A549 treated with CpdA at 1 μM for 4 hours (cell line): ENCODE measurements around the gene RARG. TPM values are rescaled to one million over a fixed set of nuclear protein-coding genes. Genes with fewer than 3 reads are reported as not detected.

ENCODE experiments used
- total RNA-seq: library from RNA; stranded (reverse); fragments of 200-300 nt; extraction: Qiagen RNA extraction; gene quantifications from 5 replicates; pipeline ENCODE4 v1.2.3, GENCODE V29; 2022; ENCODE audit warnings: low read depth

RARG gene
- 25.8 to 32.8 TPM (median 30.4 TPM) in 5 replicates for total RNA-seq

DNA sequence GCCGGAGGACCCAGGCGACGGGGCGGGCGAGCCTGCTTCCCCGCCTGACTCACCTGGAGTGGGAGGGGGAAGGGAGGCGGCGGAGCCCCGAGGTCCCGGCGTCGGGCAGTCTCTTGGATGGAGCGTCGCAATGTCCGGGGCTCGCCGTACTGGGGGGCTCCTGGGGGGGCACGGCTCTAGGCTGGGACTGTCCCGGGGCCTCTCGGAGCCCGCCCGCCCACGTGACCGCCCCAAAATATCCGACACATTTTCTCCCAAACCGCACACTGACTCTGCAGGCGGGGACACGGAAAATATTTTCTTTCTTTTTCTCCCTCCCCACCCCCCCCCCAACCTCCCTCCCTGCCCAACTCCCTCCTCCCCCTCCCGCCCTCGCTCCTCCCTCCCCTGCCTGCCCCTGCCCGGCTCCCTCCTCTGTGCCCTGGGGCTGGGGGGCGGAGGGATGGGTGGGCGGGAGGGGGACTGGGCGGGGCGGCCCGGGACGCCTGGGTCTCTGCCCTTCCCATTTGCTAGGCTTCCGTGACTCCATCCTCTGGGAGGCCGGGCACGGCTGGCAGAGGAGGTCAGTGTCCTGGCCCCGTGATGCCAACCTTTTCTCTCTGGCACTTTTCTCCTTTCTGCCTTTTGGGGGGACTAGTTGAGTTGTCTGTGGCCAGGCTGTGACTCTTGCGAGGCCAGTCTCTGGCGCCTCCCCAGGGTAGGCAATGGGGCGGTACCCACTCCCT, at the start of gene RARG:
Gene RARG, minus strand, starts transcription at position 289 of the 725 bp plus-strand sequence. CDS start 4,664 bp downstream, outside the sequence.

DNA sequence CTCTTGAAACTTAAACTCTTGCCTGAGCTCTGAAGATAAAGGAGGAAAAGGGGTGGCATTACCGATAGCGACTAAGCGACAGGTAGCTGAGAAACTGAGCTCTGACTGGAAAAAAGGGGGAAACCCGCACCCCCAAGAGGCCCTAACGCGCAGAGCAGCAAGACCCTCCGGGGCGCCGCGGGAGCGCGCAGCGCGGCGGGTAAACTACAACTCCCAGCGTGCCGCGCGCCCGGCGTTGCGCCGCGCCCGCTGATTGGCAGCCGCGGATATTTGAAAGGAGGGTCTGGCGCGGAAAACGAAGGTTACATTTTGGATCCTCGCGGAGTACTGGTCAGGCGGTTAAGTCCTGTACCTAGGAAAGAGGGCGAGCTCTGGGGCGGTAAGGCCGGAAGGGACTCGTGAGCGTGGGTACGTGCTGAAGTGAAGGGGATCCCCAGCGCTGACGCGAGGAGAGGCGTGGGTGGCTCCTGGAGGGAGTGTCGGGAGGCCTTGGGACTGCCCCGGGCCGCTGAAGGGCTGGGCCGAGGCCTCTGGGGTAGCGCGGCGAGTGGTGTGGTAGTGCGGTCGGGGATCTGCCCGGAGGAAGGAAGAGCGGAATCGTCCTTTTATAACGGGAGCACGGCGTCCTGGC, 36.1 kb upstream of the RARG start, which contains the start of gene ESPL1:
Gene ESPL1, plus strand, starts transcription at position 301 of the 631 bp plus-strand sequence. CDS start 468 bp downstream, outside the sequence.

GRCh38 chr12:53207042-53207441, 25.0 kb downstream of the RARG start, which contains the start of gene ITGB7:
TSS of gene ITGB7 (minus strand) at chr12:53207251. CDS start at chr12:53200443, 6,808 bp downstream.

DNA sequence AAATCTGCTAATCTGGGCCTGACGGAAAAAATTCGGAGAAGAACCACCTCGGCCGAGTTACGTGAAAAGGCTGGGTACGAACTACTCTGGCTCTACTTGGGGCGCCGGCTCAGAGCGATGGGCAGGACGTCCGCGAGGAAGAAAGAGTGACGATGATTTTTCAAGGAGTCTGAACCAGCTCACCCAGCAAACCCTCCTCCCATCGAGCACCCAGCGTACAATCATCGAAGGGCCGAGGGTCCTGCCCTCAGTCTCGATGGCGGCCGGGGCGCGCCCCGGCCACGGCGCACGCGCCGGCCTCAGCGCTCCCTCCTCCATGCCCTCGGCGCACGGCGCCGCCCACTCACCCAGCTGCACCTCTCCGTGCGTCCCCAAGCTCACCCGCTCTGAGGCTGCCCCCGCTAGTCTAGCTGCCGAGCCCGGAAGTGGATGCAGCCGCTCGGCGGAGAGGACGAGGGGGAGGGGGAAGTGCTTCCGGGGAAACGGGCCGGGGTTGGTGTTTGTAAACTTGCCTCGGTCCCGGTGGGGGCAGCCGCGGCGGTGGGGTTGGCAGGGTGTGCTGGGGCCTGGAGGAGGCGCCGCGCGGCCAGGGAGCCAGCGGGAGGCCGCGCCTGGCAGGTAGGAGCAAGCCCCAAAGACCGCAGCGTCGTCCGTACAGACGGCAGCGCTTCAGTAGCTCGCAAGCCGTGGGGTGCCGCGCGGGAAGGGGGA, 51.6 kb downstream of the RARG start, which contains the start of the genes CSAD and ZNF740:
Gene CSAD, minus strand, starts transcription at position 706 of the 711 bp plus-strand sequence. CDS start 7,455 bp downstream, outside the sequence.
Gene ZNF740, plus strand, starts transcription at position 503 of the 711 bp plus-strand sequence. CDS start 1,262 bp downstream, outside the sequence.

Other genes with a start within 250 kb of the RARG start
- 250 to 461 TPM (median 286 TPM) in 5 replicates for gene EIF4B, start 225.8 kb downstream of the RARG start, total RNA-seq
- gene TNS2, start 182.1 kb downstream of the RARG start, total RNA-seq: 11.2 to 16.8 TPM (median 13.0 TPM) in 5 replicates
- 33.3 to 38.3 TPM (median 38.0 TPM) in 5 replicates for gene SPRYD3, start 152.8 kb downstream of the RARG start, total RNA-seq
- 148 to 241 TPM (median 237 TPM) in 5 replicates for gene IGFBP6, start 134.5 kb downstream of the RARG start, total RNA-seq
- gene SOAT2, start 128.7 kb downstream of the RARG start, total RNA-seq: 0.17 to 0.24 TPM (median 0.21 TPM) in 4 of 5 replicates, not detected in the other
- gene ZNF740, start 51.5 kb downstream of the RARG start, total RNA-seq: 13.0 to 17.4 TPM (median 14.9 TPM) in 5 replicates
- gene CSAD, start 51.3 kb downstream of the RARG start, total RNA-seq: 4.3 to 7.9 TPM (median 5.4 TPM) in 5 replicates
- gene ITGB7, start 25.0 kb downstream of the RARG start, total RNA-seq: 0.29 to 0.56 TPM (median 0.45 TPM) in 5 replicates
- 18.7 to 21.3 TPM (median 19.6 TPM) in 5 replicates for gene ESPL1, start 36.1 kb upstream of the RARG start, total RNA-seq
- 469 to 566 TPM (median 535 TPM) in 5 replicates for gene PFDN5, start 63.3 kb upstream of the RARG start, total RNA-seq
- 75.0 to 112 TPM (median 95.8 TPM) in 5 replicates for gene MYG1, start 67.5 kb upstream of the RARG start, total RNA-seq
- gene AAAS, start 89.4 kb upstream of the RARG start, total RNA-seq: 77.3 to 86.9 TPM (median 80.2 TPM) in 5 replicates
- 0.02 to 0.06 TPM in 2 of 5 replicates, not detected in the others for gene SP7, start 104.1 kb upstream of the RARG start, total RNA-seq
- 18.8 to 25.1 TPM (median 24.2 TPM) in 5 replicates for gene SP1, start 148.0 kb upstream of the RARG start, total RNA-seq
- 1.1 to 2.7 TPM (median 1.8 TPM) in 5 replicates for gene AMHR2, start 191.6 kb upstream of the RARG start, total RNA-seq
- 303 to 418 TPM (median 388 TPM) in 5 replicates for gene PRR13, start 209.5 kb upstream of the RARG start, total RNA-seq
- 640 to 686 TPM (median 662 TPM) in 5 replicates for gene PCBP2, start 219.9 kb upstream of the RARG start, total RNA-seq